ENCODE results near the gene CDYL.

The CDYL gene

GRCh38 chr6:4965562-4966389 lies 189.6 kb downstream of the CDYL start:
- intact Hi-C loops (cut with DNase I; ENCODE audit: low total_unique reads): no loop called here
- Histone ChIP-seq H3K36me3 (no peaks in the 10 kb centered on the region), H3K27ac (no peak overlapping the region), H3K4me1 (peaks cover 0 to 4% (median 2%) of the 10 kb centered on the region in 4 donors), H3K27me3 (no peaks in the 10 kb centered on the region), H3K4me3 (no peak overlapping the region), H3K9me3 (no peaks in the 10 kb centered on the region)
- peak in 1 of 2 donors; percentile 37 for DNase-seq
- TF ChIP-seq, protein P1, sequence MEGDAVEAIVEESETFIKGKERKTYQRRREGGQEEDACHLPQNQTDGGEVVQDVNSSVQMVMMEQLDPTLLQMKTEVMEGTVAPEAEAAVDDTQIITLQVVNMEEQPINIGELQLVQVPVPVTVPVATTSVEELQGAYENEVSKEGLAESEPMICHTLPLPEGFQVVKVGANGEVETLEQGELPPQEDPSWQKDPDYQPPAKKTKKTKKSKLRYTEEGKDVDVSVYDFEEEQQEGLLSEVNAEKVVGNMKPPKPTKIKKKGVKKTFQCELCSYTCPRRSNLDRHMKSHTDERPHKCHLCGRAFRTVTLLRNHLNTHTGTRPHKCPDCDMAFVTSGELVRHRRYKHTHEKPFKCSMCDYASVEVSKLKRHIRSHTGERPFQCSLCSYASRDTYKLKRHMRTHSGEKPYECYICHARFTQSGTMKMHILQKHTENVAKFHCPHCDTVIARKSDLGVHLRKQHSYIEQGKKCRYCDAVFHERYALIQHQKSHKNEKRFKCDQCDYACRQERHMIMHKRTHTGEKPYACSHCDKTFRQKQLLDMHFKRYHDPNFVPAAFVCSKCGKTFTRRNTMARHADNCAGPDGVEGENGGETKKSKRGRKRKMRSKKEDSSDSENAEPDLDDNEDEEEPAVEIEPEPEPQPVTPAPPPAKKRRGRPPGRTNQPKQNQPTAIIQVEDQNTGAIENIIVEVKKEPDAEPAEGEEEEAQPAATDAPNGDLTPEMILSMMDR (IDR thresholded peaks at IDR 0.05): no peak

DNA sequence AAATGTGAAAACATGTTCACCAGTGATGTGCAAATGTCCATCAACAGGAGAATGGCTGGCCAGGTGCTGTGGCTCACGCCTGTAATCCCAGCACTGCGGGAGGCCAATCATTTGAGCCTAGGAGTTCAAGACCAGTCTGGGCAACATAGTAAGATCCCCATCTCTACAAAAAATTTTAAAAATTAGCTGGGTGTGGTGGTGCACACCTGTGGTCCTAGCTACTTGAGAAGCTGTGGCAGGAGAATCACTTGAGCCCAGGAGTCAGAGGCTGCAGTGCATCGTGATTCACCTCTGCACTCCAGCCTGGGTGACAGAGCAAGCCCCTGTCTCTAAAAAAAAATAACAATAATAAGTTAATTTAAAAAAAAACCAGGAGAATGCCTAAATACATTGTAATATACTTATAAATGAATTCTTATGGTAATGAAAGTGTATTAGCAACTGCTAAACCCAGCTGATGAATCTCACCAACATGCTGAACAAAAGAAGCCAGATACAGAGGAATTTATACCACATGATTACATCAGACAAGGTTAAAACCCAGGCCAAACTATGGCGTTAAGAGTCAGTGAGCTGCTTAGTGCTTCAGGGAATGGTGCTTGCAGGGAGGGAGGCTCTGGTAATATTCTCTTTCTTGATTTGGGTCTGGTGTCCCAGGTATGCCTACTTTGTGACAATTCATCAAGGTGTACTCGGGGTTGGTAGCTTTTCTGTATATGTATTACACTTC lies 191.3 kb downstream of the CDYL start:
- no peaks in the 10 kb centered on the region for H3K27me3 ChIP-seq
- DNase-seq: no peak
- no peak overlapping the region for H3K27ac ChIP-seq
- H3K9me3 ChIP-seq: no peaks in the 10 kb centered on the region
- TF ChIP-seq, protein P1 (IDR thresholded peaks at IDR 0.05): no peak
- no peaks in the 10 kb centered on the region for H3K36me3 ChIP-seq
- H3K4me3 ChIP-seq: no peak overlapping the region
- intact Hi-C loops (cut with DNase I; ENCODE audit: low total_unique reads): no loop called here
- H3K4me1 ChIP-seq: peaks cover 0 to 7% (median 3%) of the 10 kb centered on the region in 4 donors

GRCh38 chr6:4969609-4970285 lies 193.5 kb downstream of the CDYL start:
- no peaks in the 10 kb centered on the region for H3K36me3 ChIP-seq
- H3K27ac ChIP-seq: no peak overlapping the region
- no peak overlapping the region for H3K4me3 ChIP-seq
- DNase-seq: no peak
- H3K27me3 ChIP-seq: no peaks in the 10 kb centered on the region
- intact Hi-C loops (cut with DNase I; ENCODE audit: low total_unique reads): no loop called here
- H3K4me1 ChIP-seq: peaks cover 0 to 19% (median 11%) of the 10 kb centered on the region in 4 donors
- TF ChIP-seq, protein P1 (IDR thresholded peaks at IDR 0.05): no peak
- no peaks in the 10 kb centered on the region for H3K9me3 ChIP-seq

DNA sequence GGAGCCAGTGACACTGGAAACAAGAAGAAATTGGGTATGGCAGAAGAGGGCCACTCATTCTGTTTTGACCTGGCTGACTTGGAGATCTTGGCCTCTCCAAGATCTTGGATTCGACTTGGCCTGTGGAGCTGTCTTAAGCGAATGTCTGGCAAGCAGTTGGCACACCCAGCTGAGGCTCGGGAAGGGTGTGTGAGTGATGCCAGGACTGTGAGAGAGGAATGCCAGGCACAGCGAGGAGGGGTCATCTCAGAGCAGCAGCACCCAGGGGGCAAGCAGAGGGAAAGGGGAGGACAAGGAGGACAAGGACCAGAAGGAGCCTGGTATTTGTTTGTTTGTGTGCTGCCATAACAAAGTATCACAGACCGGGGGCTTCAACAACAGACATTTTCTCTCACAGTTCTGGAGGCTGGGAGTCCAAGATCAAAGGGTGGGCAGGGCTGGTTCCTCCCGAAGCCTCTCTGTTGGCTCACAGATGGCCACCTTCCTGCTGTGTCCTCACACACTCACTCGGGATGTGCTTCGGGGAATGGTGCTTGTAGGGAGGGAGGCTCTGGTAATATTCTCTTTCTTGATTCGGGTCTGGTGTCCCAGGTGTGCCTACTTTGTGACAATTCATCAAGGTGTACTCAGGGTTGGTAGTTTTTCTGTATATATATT lies 194.7 kb downstream of the CDYL start:
- Histone ChIP-seq H3K27me3 (no peaks in the 10 kb centered on the region), H3K4me3 (no peak overlapping the region), H3K27ac (no peak overlapping the region), H3K4me1 (peaks cover 0 to 22% (median 15%) of the 10 kb centered on the region in 4 donors), H3K36me3 (no peaks in the 10 kb centered on the region), H3K9me3 (no peaks in the 10 kb centered on the region)
- no peak for DNase-seq
- intact Hi-C loops (cut with DNase I; ENCODE audit: low total_unique reads): no loop called here
- TF ChIP-seq, protein P1 (IDR thresholded peaks at IDR 0.05): no peak

- H3K36me3 ChIP-seq: no peaks in the 10 kb centered on the region
- H3K27me3 ChIP-seq: no peaks in the 10 kb centered on the region
- intact Hi-C loops (cut with DNase I; ENCODE audit: low total_unique reads): no loop called here
- peaks cover 0 to 22% (median 15%) of the 10 kb centered on the region in 4 donors for H3K4me1 ChIP-seq
- no peak overlapping the region for H3K27ac ChIP-seq
- no peak for DNase-seq
- TF ChIP-seq, protein P1 (IDR thresholded peaks at IDR 0.05): no peak
- no peak overlapping the region for H3K4me3 ChIP-seq
- no peaks in the 10 kb centered on the region for H3K9me3 ChIP-seq
These were observed 195.6 kb downstream of the CDYL start for GRCh38 chr6:4971851-4972250.
